HCT116 (cell line): ENCODE results near the gene ANGEL1. TPM values are rescaled to one million over a fixed set of nuclear protein-coding genes. Genes with fewer than 3 reads are reported as not detected.

Experiments
- ATAC-seq: fragments of 200-7000 bp; cut with Tn5 transposase; 2 replicates; pipeline ENCODE4 v1.9.1; 2020; ENCODE audit warnings: mild to moderate bottlenecking, moderate library complexity
- BruUV-seq: library from RNA; stranded (reverse); fragments of 400-500 nt; replicated peaks from 2 replicates; lab custom pipeline; 2021; lab: Mats Ljungman, UMichigan
- CTCF ChIA-PET: fragments of 300-600 bp; sonication (Branson Sonifier 250); formaldehyde crosslinking; loops from one replicate; lab custom pipeline; 2021; ENCODE audit warnings: antibody characterized with exemption; lab: Charles Lee
- POLR2A ChIA-PET: fragments of 300-600, 350-600 bp; sonication (Branson Sonifier 250); formaldehyde crosslinking; loops from one replicate; lab custom pipeline; 2021; ENCODE audit warnings: antibody characterized with exemption; lab: Charles Lee
- RAD21 ChIA-PET, 2 experiments: fragments of 300-600 bp; sonication (Branson Sonifier 250); formaldehyde crosslinking; loops; one replicate each; lab custom pipeline; 2023; ENCODE audit warnings: low total read pairs in 2 of 2; ENCODE audit not compliant: uncharacterized antibody in 2 of 2, unreplicated experiment in 2 of 2, low non-redundant PET in 1 of 2; lab: Charles Lee
- DNase-seq: peaks from one replicate; pipeline ENCODE4 v3.0.0-alpha.2; 2010; ENCODE audit warnings: low read depth, low spot score
- H2AFZ ChIP-seq: fragments of 200-600 bp; shearing (Covaris generic), sonication (generic); 2 replicates; pipeline ENCODE4 v1.6.1; 2017; ENCODE audit warnings: low read depth, mixed run types, mixed read lengths, antibody characterized with exemption, low read length; ENCODE audit not compliant: poor library complexity, severe bottlenecking
- H3K27ac ChIP-seq: 2 replicates; pipeline ENCODE4 v1.5.1; 2012; ENCODE audit warnings: low read depth, low read length
- H3K27me3 ChIP-seq: fragments of 200-600 bp; sonication (generic); 2 replicates; pipeline ENCODE4 v1.6.1; 2016; ENCODE audit warnings: mixed run types, low read length, mixed read lengths; ENCODE audit not compliant: insufficient read depth
- H3K36me3 ChIP-seq, 2 experiments: fragments of 200-500 bp in 1 of 2; fragments of 200-600 bp in 1 of 2; sonication (Bioruptor generic) in 1 of 2; sonication (generic) in 1 of 2; 2 replicates each; pipeline versions ENCODE4 v1.5.1 to v1.6.1; 2014 to 2016; ENCODE audit warnings: low read length in 2 of 2, inconsistent platforms in 1 of 2, mixed read lengths in 1 of 2, mixed run types in 1 of 2; ENCODE audit not compliant: insufficient read depth in 2 of 2, control insufficient read depth in 1 of 2
- H3K4me1 ChIP-seq, 2 experiments: fragments of 200-600 bp in 1 of 2; sonication (generic) in 1 of 2; 2 replicates each; pipeline versions ENCODE4 v1.5.1 to v1.6.1; 2012 to 2017; ENCODE audit warnings: low read length in 2 of 2, inconsistent platforms in 1 of 2, mild to moderate bottlenecking in 1 of 2, mixed read lengths in 1 of 2, mixed run types in 1 of 2, moderate library complexity in 1 of 2; ENCODE audit not compliant: insufficient read depth in 2 of 2, control insufficient read depth in 1 of 2
- H3K4me2 ChIP-seq: fragments of 200-600 bp; sonication (generic); 2 replicates; pipeline ENCODE4 v1.6.1; 2017; ENCODE audit warnings: mixed run types, low read length, mixed read lengths
- H3K4me3 ChIP-seq, 2 experiments: fragments of 200-600 bp in 1 of 2; sonication (generic) in 1 of 2; replicated peaks in 1 of 2; 2 replicates each; pipeline ENCODE4 v1.5.1; 2011 to 2016; ENCODE audit warnings: low read length in 2 of 2, control low read depth in 1 of 2, low read depth in 1 of 2, mild to moderate bottlenecking in 1 of 2, mixed read lengths in 1 of 2, mixed run types in 1 of 2
- H3K79me2 ChIP-seq: fragments of 200-600 bp; sonication (generic); 2 replicates; pipeline ENCODE4 v1.6.1; 2017; ENCODE audit warnings: mild to moderate bottlenecking, mixed run types, low read length, moderate library complexity, mixed read lengths; ENCODE audit not compliant: insufficient read depth
- H3K9ac ChIP-seq: fragments of 200-600 bp; sonication (generic); 2 replicates; pipeline ENCODE4 v1.6.1; 2016; ENCODE audit warnings: low read length, mixed read lengths
- H3K9me2 ChIP-seq: fragments of 200-600 bp; sonication (generic), shearing (Covaris generic); 2 replicates; pipeline ENCODE4 v1.6.1; 2017; ENCODE audit warnings: mixed run types, mild to moderate bottlenecking, moderate library complexity; ENCODE audit not compliant: insufficient read depth
- H3K9me3 ChIP-seq, 2 experiments: fragments of 200-500 bp in 1 of 2; fragments of 200-600 bp in 1 of 2; sonication (Bioruptor generic) in 1 of 2; sonication (generic) in 1 of 2; 2 replicates each; pipeline ENCODE4 v1.6.1; 2014 to 2017; ENCODE audit warnings: low read length in 2 of 2, mixed read lengths in 2 of 2, inconsistent platforms in 1 of 2, low read depth in 1 of 2, mild to moderate bottlenecking in 1 of 2, mixed run types in 1 of 2, moderate library complexity in 1 of 2; ENCODE audit not compliant: control insufficient read depth in 1 of 2, insufficient read depth in 1 of 2
- H4K20me1 ChIP-seq: fragments of 200-600 bp; sonication (generic), shearing (Covaris generic); 2 replicates; pipeline ENCODE4 v1.6.1; 2017; ENCODE audit warnings: mixed run types, mild to moderate bottlenecking, moderate library complexity; ENCODE audit not compliant: insufficient read depth
- ELF1 ChIP-seq: IDR thresholded peaks from 2 replicates; pipeline ENCODE4 v1.6.1; 2012; ENCODE audit warnings: low read depth, borderline replicate concordance
- EZH2phosphoT487 ChIP-seq: fragments of 200-600 bp; IDR thresholded peaks from 2 replicates; pipeline ENCODE4 v1.6.1; 2018; ENCODE audit warnings: antibody characterized with exemption, borderline replicate concordance
- JUND ChIP-seq: IDR thresholded peaks from 2 replicates; pipeline ENCODE4 v1.6.1; 2012
- MAX ChIP-seq: IDR thresholded peaks from 2 replicates; pipeline ENCODE4 v1.6.1; 2012
- POLR2A ChIP-seq: IDR thresholded peaks from 2 replicates; pipeline ENCODE4 v1.7.0; 2011; ENCODE audit warnings: borderline replicate concordance; ENCODE audit not compliant: insufficient read depth, insufficient read length; ENCODE audit errors: extremely low read depth
- POLR2AphosphoS5 ChIP-seq: IDR thresholded peaks from 2 replicates; pipeline ENCODE4 v1.6.1; 2011; ENCODE audit warnings: mild to moderate bottlenecking, low read depth, low read length, moderate library complexity
- RAD21 ChIP-seq: IDR thresholded peaks from 2 replicates; pipeline ENCODE4 v1.6.1; 2012; ENCODE audit warnings: low read depth, mild to moderate bottlenecking
- SIN3A ChIP-seq: IDR thresholded peaks from 2 replicates; pipeline ENCODE4 v1.6.1; 2012; ENCODE audit warnings: low read depth
- SP1 ChIP-seq: IDR thresholded peaks from 2 replicates; pipeline ENCODE4 v1.6.1; 2012; ENCODE audit warnings: low read depth
- SRF ChIP-seq: IDR thresholded peaks from 2 replicates; pipeline ENCODE4 v1.6.1; 2012; ENCODE audit warnings: low read depth
- TCF7L2 ChIP-seq: IDR thresholded peaks from 2 replicates; pipeline ENCODE4 v1.7.0; 2011; ENCODE audit warnings: borderline replicate concordance, inconsistent platforms; ENCODE audit not compliant: insufficient read depth, insufficient read length; ENCODE audit errors: extremely low read depth
- YY1 ChIP-seq: IDR thresholded peaks from 2 replicates; pipeline ENCODE4 v1.6.1; 2011; ENCODE audit warnings: low read length, low read depth, moderate library complexity, mild to moderate bottlenecking; ENCODE audit not compliant: insufficient replicate concordance; ENCODE audit errors: extremely low read depth
- ZFX ChIP-seq: fragments of 450-650 bp; IDR thresholded peaks from 2 replicates; pipeline ENCODE4 v1.6.1; 2017
- ZNF274 ChIP-seq: fragments of 200-500 bp; sonication (Bioruptor generic); IDR thresholded peaks from 2 replicates; pipeline ENCODE4 v1.6.1; 2014; ENCODE audit warnings: mild to moderate bottlenecking, low read depth, low read length, inconsistent platforms
- intact Hi-C: fragments of 100-400 bp; cut with micrococcal nuclease; formaldehyde crosslinking; loops from 2 replicates; pipeline ENCODE4 v1.10.0; 2022
- total RNA-seq: library from RNA; stranded (reverse); gene quantifications from one replicate; pipeline ENCODE4 v1.2.1, GENCODE V29; 2021; ENCODE audit not compliant: unreplicated experiment

ANGEL1 gene
- total RNA-seq, 1 experiment from 2014 or later: 20.6 TPM

- Histone ChIP-seq H3K27ac (peak overlapping the region; percentile 76; the same call in 1 of the 2 replicates), H4K20me1 (no peaks in the 10 kb centered on the region), H3K36me3 (no peaks in the 10 kb centered on the region), H3K4me3 (peak overlapping the region; percentile 44 to 69), H2AFZ (no peak overlapping the region), H3K9me3 (no peaks in the 10 kb centered on the region), H3K9me2 (no peaks in the 10 kb centered on the region), H3K79me2 (no peaks in the 10 kb centered on the region), H3K4me1 (peaks cover 9 to 16% of the 10 kb centered on the region in 2 experiments), H3K9ac (peak overlapping the region; percentile 71), H3K27me3 (no peaks in the 10 kb centered on the region), H3K4me2 (peak overlapping the region; percentile 82)
- no peak for ATAC-seq
- RAD21 ChIA-PET: no interaction called here
- BruUV-seq: no TSS peak
- DNase-seq: no peak
- CTCF ChIA-PET: interaction anchor here (1.0 to 1.6 kb wide), 2 partner anchors 23 to 114 kb away, joined by 3 to 8 read pairs; no protein-coding TSS in a partner anchor
- intact Hi-C loops: no loop called here
- POLR2A ChIA-PET: interaction anchor here (1.9 kb wide), 1 partner anchor 10 kb away, joined by 4 read pairs; no protein-coding TSS in a partner anchor
- TF ChIP-seq SIN3A (no peak), ZNF274 (no peak), JUND (no peak), ELF1 (no peak)
Observed at GRCh38 chr14:76761960-76762410, 50.7 kb downstream of the ANGEL1 start.

- H4K20me1 ChIP-seq: no peaks in the 10 kb centered on the region
- ChIA-PET RAD21 (no interaction called here), CTCF (interaction anchor here (1.0 to 1.6 kb wide), 2 partner anchors 23 to 113 kb away, joined by 3 to 8 read pairs; no protein-coding TSS in a partner anchor), POLR2A (interaction anchor here (1.9 kb wide), 1 partner anchor 11 kb away, joined by 4 read pairs; no protein-coding TSS in a partner anchor)
- peak within 1 kb of the TSS; percentile 76 for H3K27ac ChIP-seq
- H3K79me2 ChIP-seq: no peaks in the 10 kb centered on the region
- intact Hi-C loops: no loop called here
- H3K9ac ChIP-seq: peak within 1 kb of the TSS; percentile 71
- ATAC-seq (peak; percentile 95), DNase-seq (peak; percentile 15)
- H3K4me1 ChIP-seq: peaks cover 9 to 16% of the 10 kb centered on the region in 2 experiments
- peak within 1 kb of the TSS; percentile 88 for H2AFZ ChIP-seq
- H3K9me2 ChIP-seq: no peaks in the 10 kb centered on the region
- no peaks in the 10 kb centered on the region for H3K36me3 ChIP-seq
- no peaks in the 10 kb centered on the region for H3K27me3 ChIP-seq
- no peaks in the 10 kb centered on the region for H3K9me3 ChIP-seq
- H3K4me3 ChIP-seq: peak within 1 kb of the TSS; percentile 44 to 69
- no TSS peak for BruUV-seq
- TF ChIP-seq YY1 (no peak), ZNF274 (no peak), MAX (peak; percentile 36; the same call in 1 of the 2 replicates), POLR2A (peak; percentile 66), TCF7L2 (no peak), ZFX (peak; percentile 68; the same call in 1 of the 2 replicates), SRF (no peak), EZH2phosphoT487 (no peak), POLR2AphosphoS5 (peak; percentile 84), RAD21 (no peak), SP1 (no peak)
- peak within 1 kb of the TSS; percentile 82 for H3K4me2 ChIP-seq
Observed at GRCh38 chr14:76761136-76761959, 51.3 kb downstream of the ANGEL1 start, which contains the start of gene VASH1. VASH1 (plus strand) TSS chr14:76761468; CDS start chr14:76762822, 1,354 bp downstream.
